ENCODE results near the gene OR51E2. TPM values are rescaled to one million over a fixed set of nuclear protein-coding genes. Genes with fewer than 3 reads are reported as not detected.

The OR51E2 gene
- total RNA-seq, 4 donors from 2014 or later = 0.10 to 0.30 TPM; not detected in 2

GRCh38 chr11:4643682-4644081, 54.0 kb downstream of the OR51E2 start, which contains the start of gene OR51E1:
Gene OR51E1, plus strand, starts transcription at chr11:4643982. Its CDS starts 8,545 bp downstream, at chr11:4652527.
- whole genome bisulfite sequencing, 2 donors = 67 to 75% methylated on average over 3 of the region's 3 CpGs

GRCh38 chr11:4643076-4643475, 54.6 kb downstream of the OR51E2 start:
- 24 to 29% methylated on average over 5 of the region's 5 CpGs for WGBS, 2 donors
- TF ChIP-seq POLR2A (IDR thresholded peaks at IDR 0.05) = no peak
- no peak for TF ChIP-seq CTCF (IDR thresholded peaks at IDR 0.05)
- intact Hi-C loops (cut with DNase I; ENCODE audit: low total_unique reads) = no loop called here
- DNase-seq (ENCODE audit: low spot score in 2 of 2) = no peak
- no peak overlapping the region for H3K4me3 ChIP-seq (ENCODE audit: low read depth, poor library complexity, severe bottlenecking)

More at GRCh38 chr11:4643682-4644081, 54.0 kb downstream of the OR51E2 start, which contains the start of gene OR51E1:
- H3K4me3 ChIP-seq (ENCODE audit: low read depth, poor library complexity, severe bottlenecking) = no peak within 1 kb of the TSS
- intact Hi-C loops (cut with DNase I; ENCODE audit: low total_unique reads) = no loop called here
- no peak for DNase-seq (ENCODE audit: low spot score in 2 of 2)
- TF ChIP-seq POLR2A (IDR thresholded peaks at IDR 0.05) (no peak), CTCF (IDR thresholded peaks at IDR 0.05) (no peak)

- intact Hi-C loops (cut with DNase I; ENCODE audit: low total_unique reads) = no loop called here
- 81 to 83% methylated on average over 7 of the region's 7 CpGs for WGBS, 2 donors
- no peak for DNase-seq (ENCODE audit: low spot score in 2 of 2)
- no peak for TF ChIP-seq POLR2A (IDR thresholded peaks at IDR 0.05)
- TF ChIP-seq CTCF (IDR thresholded peaks at IDR 0.05) = no peak
- no peak overlapping the region for H3K4me3 ChIP-seq (ENCODE audit: low read depth, poor library complexity, severe bottlenecking)
Measured at GRCh38 chr11:4642043-4642442, 55.6 kb downstream of the OR51E2 start.

- WGBS, 2 donors = 81 to 83% methylated on average over 7 of the region's 7 CpGs
- TF ChIP-seq CTCF (IDR thresholded peaks at IDR 0.05) (no peak), POLR2A (IDR thresholded peaks at IDR 0.05) (no peak)
- DNase-seq (ENCODE audit: low spot score in 2 of 2) = no peak
- intact Hi-C loops (cut with DNase I; ENCODE audit: low total_unique reads) = no loop called here
- H3K4me3 ChIP-seq (ENCODE audit: low read depth, poor library complexity, severe bottlenecking) = no peak overlapping the region
Measured at GRCh38 chr11:4641501-4641900, 56.2 kb downstream of the OR51E2 start.

- WGBS, 2 donors = 92% methylated on average over 6 of the region's 6 CpGs
- intact Hi-C loops (cut with DNase I; ENCODE audit: low total_unique reads) = no loop called here
- TF ChIP-seq POLR2A (IDR thresholded peaks at IDR 0.05) (no peak), CTCF (IDR thresholded peaks at IDR 0.05) (no peak)
- DNase-seq (ENCODE audit: low spot score in 2 of 2) = no peak
- H3K4me3 ChIP-seq (ENCODE audit: low read depth, poor library complexity, severe bottlenecking) = no peak overlapping the region
Measured at GRCh38 chr11:4639931-4640330, 57.7 kb downstream of the OR51E2 start.

- 78 to 90% methylated on average over 3 of the region's 3 CpGs for WGBS, 2 donors
- intact Hi-C loops (cut with DNase I; ENCODE audit: low total_unique reads) = no loop called here
- no peak for TF ChIP-seq CTCF (IDR thresholded peaks at IDR 0.05)
- no peak for TF ChIP-seq POLR2A (IDR thresholded peaks at IDR 0.05)
- no peak overlapping the region for H3K4me3 ChIP-seq (ENCODE audit: low read depth, poor library complexity, severe bottlenecking)
- DNase-seq (ENCODE audit: low spot score in 2 of 2) = no peak
Measured at GRCh38 chr11:4637662-4638047, 60.0 kb downstream of the OR51E2 start.
